Left forelimb (tissue), 1 donor: ENCODE data around the gene SUSD4.

Experiments used
- DNase-seq: peaks from one replicate; pipeline ENCODE4 v3.0.0-alpha.2; 2018; ENCODE audit warnings: low spot score

Gene SUSD4

GRCh38 chr1:223211323-223211985 is 152.5 kb downstream of the SUSD4 start:
- no peak for DNase-seq

DNA sequence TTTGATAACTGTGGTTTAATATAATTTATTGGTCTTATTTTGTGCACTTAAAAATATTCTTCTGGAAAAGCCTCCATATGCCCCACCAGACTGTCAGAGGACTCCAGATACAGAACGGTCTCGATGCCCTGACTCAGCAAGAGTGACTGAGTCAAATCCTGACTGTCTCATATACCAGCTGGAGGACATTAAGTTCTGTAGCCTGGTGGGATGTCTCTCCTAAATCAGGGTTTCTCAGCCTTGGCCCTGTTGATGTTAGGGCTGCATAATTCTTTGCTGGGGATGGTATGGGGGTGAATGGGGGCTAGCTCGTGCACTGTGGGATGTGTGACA is 153.2 kb downstream of the SUSD4 start:
- DNase-seq = no peak

- DNase-seq = no peak
These were observed 153.8 kb downstream of the SUSD4 start for GRCh38 chr1:223209992-223210787.

GRCh38 chr1:223209293-223209898 is 154.6 kb downstream of the SUSD4 start:
- no peak for DNase-seq

DNA sequence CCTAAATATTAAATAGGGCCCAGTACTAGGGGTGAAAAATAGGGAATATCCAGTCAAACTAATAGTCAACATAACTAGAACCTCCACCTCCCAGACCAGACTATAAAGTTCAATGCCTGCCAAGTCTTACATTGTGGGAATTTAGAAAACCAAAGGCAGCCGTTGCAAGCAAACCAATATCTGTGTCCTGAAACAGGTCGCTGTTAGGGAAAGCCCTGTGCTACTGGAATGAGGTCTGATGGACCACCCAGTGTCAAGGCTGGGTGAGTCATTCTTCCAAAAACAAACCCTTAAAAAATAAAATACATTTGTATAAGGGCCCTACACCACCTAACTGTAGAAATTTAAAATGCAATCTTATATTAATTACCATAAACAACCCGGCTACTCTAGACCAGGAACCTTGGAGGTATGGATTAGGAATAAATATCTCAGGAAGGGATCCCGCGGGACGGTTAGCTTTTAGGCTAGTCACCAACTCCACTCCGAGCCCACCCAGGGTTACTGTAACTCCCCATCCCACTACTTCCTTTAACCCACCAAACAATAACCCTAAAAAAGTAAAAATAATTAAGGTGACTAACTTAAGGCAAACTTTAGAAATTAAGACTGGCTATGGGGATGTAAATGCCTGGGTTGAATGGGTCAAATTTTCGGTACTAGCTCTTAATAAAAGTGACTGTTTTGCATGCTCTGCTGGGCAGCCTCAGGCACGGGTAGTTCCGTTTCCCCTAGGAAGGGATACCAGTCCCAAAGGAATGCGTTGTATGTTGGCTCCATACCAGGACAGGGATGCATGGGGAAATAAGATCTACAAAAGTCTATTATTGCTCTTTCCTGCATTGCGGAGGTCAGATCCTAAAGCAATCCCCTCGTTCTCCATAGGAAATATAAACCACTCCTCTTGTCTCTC is 155.6 kb downstream of the SUSD4 start:
- DNase-seq = no peak

GRCh38 chr1:223207293-223208066 is 156.5 kb downstream of the SUSD4 start:
- DNase-seq = no peak

GRCh38 chr1:223204424-223204823 is 159.6 kb downstream of the SUSD4 start:
- no peak for DNase-seq

GRCh38 chr1:223203694-223204093 is 160.3 kb downstream of the SUSD4 start:
- no peak for DNase-seq

DNA sequence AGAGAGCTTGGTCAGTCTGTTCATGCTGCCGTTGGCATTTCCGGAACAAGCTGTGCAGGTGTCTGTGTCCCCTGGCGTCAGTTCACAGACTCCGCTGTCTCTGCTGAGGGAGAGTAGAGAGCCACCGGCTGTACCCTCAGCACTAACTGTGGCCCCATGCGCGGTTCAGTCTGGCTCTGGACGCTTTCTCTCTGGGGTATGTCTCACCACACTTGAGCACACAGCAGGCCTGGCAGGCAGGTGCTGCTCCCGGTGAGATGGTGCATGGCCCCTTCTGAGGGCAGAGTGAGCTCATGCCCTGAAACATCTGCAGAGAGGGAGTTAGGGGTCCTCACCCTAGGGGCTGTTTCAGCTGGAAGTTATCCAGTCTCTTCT is 161.0 kb downstream of the SUSD4 start:
- no peak for DNase-seq

- DNase-seq = no peak
These were observed 161.5 kb downstream of the SUSD4 start for GRCh38 chr1:223202376-223203033.

GRCh38 chr1:223201967-223202366 is 162.0 kb downstream of the SUSD4 start:
- no peak for DNase-seq

- DNase-seq = no peak
These were observed 163.1 kb downstream of the SUSD4 start for GRCh38 chr1:223200903-223201302.

- DNase-seq = no peak
These were observed 164.8 kb downstream of the SUSD4 start for GRCh38 chr1:223199094-223199647.

- DNase-seq = no peak
These were observed 165.4 kb downstream of the SUSD4 start for GRCh38 chr1:223198628-223198965.

DNA sequence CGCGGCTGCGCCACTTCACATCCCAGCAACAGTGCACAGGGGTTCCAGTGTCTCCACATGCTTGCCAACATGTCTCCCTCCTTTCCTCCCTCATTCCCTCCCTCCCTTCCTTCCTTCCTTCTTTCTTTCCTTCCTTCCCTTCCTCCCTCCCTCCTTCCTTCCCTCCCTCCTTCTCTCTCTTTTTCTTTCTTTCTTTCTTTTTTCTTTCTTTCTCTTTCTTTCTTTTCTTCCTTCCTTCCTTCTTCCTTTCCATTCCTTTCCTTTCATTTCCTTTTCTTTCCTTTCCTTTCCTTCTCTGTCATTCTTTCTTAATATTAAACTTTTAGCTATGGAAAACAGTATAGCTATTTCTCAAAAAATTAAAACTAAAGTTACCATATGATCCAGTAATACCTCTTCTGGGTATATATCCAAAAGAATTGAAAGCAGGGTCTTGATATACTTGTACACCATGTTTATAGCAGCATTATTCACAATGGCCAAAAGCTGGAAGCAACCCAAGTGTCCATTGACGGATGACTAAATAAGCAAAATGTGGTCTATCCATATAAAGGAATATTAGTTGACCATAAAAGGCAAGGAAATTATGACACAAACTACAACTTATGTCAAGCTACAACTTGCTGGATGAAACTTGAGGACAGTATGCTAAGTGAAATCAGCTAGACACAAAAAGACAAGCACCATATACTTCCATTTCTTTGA is 165.9 kb downstream of the SUSD4 start:
- DNase-seq = no peak

DNA sequence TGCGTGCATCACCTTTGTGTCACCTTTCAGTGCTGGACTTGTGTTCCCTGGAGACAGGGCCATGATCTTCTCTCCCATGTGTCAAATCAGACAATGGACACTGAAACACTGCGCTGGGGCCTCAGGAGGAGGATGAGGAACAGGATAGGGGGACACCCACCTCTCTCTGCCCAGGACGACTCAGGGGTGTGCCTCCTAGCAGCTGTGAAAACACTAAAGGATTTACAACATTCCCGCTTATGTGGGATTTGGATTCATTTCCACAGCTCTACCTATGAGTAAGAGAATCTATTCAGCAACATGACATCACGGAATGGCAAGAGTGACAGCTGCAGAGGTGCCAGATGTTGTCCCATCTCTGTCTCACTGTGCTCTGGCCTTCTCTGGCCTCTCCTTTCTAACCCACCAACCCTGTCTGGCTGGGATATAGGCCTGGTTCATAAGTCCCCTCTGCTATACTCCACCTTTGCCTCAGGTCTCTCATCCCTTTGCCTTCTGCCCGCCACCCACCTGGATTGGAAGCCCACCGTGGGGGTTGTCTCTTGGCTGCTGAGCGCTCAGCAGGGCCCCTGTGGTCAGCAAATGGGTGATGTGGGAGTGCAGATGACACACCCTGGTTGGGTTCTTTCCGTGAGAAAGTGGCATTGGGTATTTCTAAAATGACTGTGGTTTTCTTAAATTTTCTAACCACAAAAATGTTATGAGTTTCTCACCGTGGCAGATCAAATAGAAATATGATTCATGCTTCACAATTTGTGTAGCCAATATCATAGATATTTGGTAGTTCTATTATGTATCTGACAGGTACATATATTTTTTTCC is 173.9 kb downstream of the SUSD4 start:
- DNase-seq = no peak

DNA sequence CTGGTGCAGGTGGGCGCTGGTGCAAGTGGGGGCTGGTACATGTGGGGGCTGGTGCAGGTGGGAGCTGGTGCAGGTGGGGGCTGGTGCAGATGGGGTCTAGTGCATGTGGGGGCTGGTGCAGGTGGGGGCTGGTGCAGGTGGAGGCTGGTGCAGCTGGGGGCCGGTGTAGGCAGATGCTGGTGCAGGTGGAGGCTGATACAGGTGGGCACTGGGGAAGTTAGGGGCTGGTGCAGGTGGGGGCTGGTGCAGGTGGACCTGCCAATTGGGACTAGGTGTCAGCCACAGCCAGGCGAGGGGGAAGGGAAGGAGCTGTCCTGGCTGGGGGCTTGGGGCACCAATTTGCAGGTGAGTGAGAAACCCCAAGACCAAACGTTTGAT is 174.5 kb downstream of the SUSD4 start:
- DNase-seq = no peak

GRCh38 chr1:223188618-223189356 is 175.2 kb downstream of the SUSD4 start:
- DNase-seq = no peak

DNA sequence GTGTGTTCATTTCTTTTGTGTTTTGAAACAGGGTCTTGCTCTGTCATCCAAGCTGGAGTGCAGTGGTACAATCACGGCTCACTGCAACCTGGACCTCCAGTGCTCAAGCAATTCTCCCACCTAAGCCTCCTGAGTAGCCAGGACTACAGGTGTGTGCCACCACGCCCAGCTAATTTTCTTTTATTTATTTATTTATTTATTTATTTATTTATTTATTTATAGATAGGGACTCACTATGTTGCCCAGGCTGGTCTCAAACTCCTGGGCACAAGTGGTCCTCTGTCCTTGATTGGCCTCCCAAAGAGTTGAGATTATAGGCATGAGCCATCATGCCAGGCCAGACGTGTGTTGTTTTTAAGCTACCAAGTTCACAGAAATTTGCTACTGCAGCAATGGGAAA is 177.2 kb downstream of the SUSD4 start:
- no peak for DNase-seq
